HG02973 (cell line): Measurements from ENCODE around the gene CTF1.
"Not testable (repeated sequence)": the region's sequence is repeated elsewhere in the genome, so short reads cannot be mapped to it uniquely, and the experiment has no call there.

ENCODE experiments used
- ATAC-seq: cut with Tn5 transposase; IDR thresholded peaks from one replicate; pipeline ENCODE4 v1.9.1; 2021; ENCODE audit warnings: moderate library complexity; ENCODE audit not compliant: unreplicated experiment

Gene CTF1

GRCh38 chr16:30887927-30888326 lies 8.5 kb upstream of the CTF1 start:
- ATAC-seq: no peak

DNA sequence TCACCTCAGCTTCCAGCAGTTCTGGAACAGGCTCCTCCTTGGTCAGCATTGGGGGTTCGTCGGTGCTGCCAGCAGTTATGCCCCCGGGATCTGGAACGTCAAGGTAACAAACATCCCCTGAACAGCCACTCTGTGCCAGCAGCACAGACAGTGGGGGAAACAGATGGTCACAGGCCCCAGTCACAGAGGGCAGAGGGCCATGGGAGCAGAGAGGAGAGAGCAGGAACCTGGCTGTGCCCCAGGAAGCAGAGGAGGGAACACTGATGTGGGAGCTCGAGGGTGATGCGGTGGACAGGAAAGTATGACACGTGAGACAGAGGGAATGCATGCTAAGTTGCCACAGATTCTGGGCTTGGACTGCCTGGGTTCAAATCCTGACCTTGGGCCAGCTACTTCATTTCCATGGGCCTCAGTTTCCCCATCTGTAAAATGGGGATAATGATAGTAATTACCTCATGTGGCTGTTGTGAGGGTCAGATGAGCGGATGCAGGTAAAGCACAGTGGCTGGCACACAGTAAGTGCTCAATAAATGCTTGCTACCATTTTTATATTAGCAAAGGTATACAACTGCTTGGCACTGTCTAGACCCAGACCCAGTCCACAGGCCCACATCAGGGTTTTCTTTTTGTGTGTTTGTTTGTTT lies 7.4 kb upstream of the CTF1 start:
- ATAC-seq: no peak

- no peak for ATAC-seq
Observed at GRCh38 chr16:30889721-30890120, 6.7 kb upstream of the CTF1 start.

DNA sequence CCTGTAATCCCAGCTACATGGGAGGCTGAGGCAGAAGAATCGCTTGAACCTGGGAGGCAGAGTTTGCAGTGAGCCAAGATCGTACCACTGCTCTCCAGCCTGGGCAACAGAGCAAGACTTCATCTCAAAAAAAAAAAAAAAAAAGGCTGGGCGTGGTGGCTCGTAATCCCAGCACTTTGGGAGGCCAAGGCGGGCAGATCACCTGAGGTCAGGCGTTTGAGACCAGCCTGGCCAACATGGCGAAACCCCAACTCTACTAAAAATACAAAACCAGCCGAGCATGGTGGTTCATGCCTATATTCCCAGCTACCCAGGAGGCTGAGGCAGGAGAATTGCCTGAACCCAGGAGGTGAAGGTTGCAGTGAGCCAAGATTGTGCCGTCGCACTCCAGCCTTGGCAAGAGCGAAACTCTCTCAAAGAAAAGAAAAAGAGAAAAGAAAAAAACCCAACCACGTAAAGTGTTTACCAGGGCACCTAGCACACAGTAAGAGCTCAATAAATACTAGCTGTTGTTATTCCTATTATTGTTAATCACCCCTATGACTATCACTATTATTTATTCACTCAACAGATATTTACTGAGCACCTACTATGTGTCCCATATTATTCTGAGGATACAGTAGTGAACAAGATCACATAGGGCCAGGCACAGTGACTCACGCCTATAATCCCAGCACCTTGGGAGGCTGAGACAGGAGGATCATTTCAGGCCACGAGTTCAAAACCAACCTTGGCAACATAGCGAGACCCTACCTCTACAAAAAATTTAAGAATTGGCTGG lies 5.2 kb upstream of the CTF1 start:
- not testable (repeated sequence) for ATAC-seq

DNA sequence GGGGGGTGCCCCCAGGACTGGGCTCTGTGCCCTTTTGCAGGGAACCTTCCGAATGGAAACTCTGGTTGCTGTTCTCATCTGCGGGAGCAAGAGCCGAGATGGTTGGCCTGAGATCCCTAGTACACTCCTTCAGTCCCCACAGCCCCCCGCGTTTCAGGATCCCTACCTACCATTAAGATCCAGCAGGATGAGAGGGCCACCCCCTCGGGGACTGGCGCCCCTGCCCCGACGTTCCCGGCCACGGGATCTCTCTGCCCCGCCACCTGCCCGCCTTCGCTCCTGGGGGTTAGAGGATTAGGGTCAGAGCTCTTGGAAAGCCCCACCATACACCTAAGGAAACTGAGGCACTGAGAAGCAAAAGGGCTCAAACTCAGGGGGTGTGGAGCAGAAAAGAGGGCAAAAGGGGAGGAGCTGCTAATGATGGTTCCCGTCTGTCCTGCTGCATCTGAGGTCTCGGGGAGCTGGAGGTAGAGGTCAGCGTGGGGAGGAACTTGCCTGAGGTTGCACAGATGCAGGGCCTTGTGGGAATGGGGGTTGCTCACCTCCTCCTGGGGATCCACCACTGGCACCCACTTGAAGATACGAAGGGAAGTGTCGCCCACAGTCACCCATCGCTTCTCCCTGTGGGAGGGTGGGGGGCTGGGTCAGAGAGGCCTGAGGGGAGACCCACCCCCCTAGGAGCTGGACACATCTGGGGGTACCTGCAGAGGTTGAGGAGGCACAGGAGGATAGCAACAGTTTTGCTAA lies 3.6 kb upstream of the CTF1 start:
- no peak for ATAC-seq

- ATAC-seq: peak; percentile 4
Observed at GRCh38 chr16:30893417-30893743, 3.0 kb upstream of the CTF1 start.

DNA sequence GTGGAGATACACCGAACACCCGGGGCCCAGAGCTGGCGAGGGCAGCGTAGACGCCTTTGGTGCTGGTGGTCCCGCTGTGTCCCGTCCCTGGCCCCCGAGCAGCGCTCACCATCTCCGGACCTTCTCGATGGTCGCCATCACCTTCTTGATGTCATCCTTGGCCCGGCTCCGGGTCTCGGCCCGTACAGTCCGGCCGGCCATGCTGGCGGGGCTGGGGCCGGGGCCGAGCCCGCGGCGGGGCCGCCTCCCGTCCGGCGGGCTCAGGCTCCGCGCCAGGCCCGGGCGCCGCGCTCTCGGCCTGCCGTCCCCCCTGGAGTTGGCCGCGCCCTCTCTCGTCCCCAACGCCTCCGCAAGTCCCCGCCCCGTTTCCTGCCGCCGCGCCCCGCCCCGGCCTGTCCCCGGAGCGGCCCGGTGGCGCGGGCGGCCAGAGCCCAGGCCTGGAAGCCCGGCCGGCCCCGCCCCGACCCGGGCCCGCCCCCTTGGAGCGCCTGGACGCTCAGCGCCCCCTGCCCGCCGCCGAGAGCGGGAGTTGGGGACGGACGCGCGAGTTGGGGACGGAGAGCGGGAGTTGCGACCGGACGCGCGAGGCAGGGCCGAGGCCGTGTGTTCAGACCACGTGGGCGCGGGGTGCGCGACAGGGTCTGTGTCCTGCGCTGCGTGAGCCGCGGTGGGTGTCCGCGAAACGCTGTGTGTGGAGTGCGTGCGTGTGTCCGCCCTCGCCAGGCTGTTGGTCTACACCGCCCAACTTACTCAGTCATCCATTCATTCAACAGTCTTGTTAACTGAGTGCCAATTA lies 2.5 kb upstream of the CTF1 start, which contains the start of gene BCL7C:
Gene BCL7C, minus strand, starts transcription at position 334 of the 796 bp plus-strand sequence. Its CDS starts 133 bp downstream, at position 201.
- peak; percentile 61 for ATAC-seq

GRCh38 chr16:30894540-30895368 lies 1.7 kb upstream of the CTF1 start:
- no peak for ATAC-seq

GRCh38 chr16:30895627-30896260 lies 670 bp upstream of the CTF1 start:
- ATAC-seq: no peak

DNA sequence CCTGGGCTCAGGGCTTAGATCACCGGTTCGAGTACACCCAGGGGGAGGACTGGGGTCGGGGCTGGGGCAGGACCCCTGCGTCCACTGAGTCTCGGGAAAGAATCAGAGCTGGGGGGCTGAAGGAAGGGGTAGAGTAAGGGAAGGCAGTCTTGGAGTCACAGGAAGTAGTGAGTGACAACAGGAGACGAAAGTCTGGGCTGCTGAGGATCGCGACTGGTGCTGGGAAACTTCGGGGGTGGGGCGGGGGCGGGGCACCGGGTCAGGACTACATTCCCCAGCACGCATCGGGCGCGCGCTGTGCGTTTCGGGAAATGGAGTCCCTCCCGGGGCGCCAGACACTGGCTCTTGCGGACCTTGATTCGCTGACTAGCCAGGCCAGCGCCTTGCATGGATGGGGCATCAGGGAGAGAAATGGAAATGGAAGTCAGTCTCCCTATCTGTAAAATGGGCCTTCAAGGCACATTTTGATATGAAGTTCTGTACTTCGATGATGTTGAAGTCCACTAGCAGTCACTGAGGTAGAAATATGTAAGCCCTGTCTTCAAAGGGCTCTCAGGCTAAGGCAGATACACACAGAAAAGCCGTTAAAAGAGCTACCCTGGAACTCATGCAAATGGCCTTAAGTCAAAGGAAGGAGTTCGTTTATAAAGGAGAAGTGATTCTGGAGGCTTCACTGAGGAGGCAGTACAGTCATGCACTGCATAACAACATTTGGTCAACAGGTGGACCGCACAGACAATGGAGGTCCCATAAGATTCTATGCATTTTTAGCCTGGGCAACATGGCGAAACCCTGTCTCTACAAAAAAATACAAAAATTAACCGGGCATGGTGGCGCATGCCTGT lies 697 bp downstream of the CTF1 start:
- no peak for ATAC-seq

GRCh38 chr16:30899794-30900193 lies 3.4 kb downstream of the CTF1 start:
- no peak for ATAC-seq

DNA sequence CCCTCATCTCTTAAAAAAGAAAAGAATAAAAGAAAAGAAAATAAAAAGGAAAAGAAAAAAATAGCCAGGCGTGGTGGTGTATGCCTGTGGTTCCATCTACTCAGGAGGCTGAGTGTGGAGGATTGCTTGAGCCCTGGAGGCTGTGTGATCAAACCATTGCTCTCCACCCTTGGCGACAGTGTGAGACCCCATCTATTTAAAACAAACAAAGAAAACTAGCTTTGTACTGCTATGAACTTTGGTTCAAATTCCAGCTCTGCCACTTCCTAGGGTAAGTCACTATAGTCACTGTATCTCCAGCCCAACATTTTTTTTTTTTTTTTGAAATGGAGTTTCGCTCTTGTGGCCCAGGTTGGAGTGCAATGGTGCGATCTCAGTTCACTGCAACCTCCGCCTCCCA lies 4.2 kb downstream of the CTF1 start:
- no peak for ATAC-seq

DNA sequence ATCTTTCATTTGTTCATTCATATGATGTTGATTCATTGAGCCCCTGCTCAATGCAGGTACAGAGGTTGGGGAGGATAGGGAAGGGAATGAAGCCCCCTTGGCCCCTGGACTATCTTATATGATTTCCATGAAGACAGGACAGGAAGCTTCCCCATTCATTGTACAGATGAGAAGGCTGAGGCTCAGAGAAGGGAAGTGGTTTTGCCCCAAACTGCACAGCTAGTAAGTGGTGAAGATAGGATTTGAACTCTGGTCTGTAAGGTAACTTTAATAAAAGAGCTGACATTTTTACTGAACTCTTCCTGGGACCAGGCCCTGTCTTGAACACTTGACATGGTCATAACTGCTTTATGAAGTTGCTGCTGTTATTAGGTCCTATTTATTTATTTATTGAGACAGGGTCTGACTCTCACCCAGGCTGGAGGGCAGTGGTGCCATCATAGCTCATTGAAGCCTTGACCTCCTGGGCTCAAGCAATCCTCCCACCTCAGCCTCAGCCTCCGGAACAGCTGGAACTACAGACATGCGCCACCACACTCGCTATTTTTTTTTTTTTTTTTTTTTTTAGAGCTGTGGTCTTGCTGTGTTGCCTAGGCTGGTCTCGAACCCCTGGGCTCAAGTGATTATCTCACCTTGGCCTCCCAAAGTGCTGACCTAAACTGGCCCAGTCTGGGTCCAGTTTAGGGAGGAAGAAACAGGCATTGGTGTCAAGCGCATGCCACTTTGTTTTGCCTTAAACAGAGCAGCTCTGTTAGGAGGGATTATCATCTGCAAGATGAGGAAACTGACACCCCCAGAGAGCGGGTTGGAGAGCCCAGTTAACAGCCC lies 5.0 kb downstream of the CTF1 start:
- no peak for ATAC-seq

- no peak for ATAC-seq
Observed at GRCh38 chr16:30902029-30902972, 5.9 kb downstream of the CTF1 start.

DNA sequence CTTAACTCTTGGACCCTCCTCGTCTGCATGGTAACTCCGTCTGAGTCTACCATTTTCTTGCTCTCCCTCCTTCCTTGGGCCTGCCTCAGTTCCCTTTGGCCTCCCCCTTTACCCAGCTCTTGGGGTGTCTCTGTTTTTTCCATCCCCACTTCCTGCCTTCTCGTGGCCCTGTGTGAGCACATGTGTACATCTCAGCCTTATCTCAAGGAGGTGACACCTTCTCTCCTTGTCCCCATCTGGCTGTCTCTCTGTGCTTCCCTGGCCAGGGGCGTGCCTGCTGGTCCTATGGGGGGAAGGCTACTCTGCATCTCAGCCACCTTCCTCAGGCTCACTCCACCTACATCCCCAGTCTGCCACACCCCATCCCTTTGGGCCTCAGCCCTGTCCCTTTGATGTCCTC lies 6.6 kb downstream of the CTF1 start:
- ATAC-seq: no peak

DNA sequence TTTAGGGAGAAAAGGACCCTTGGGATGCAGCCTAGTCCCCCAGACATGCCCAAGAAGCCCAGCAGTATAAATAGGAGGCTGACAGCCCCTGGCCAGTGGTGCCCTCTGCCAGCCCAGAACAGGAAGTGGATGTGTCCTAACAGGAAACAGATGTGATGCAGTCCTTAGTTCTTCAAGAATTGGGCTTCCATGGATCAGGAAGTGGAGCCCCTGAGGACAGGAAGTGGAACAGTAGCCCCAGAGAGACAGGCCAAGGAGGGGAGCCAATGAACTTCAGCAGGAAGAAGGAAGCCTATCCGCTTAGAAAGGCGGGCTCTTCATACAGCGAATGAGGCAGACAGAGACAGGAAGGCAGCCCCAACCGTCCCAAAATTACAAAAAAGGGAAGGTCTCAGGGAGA lies 7.2 kb downstream of the CTF1 start:
- no peak for ATAC-seq
